SU-DHL-6 (cell line): Measurements from ENCODE around the gene MOCS1.
"Not testable (repeated sequence)": the region's sequence is repeated elsewhere in the genome, so short reads cannot be mapped to it uniquely, and the experiment has no call there.

ENCODE experiments used
- H2AFZ ChIP-seq: fragments of 200-600 bp; sonication (generic); 2 replicates; pipeline ENCODE4 v1.6.1; 2014; ENCODE audit warnings: low read depth, mild to moderate bottlenecking, moderate library complexity, mixed read lengths, antibody characterized with exemption, low read length; ENCODE audit not compliant: severe bottlenecking
- H3F3A ChIP-seq: fragments of 200-600 bp; shearing (Covaris generic); 2 replicates; pipeline ENCODE4 v1.6.0; 2016; ENCODE audit warnings: antibody characterized with exemption, mild to moderate bottlenecking; ENCODE audit not compliant: insufficient read depth
- H3K27ac ChIP-seq: fragments of 200-600 bp; sonication (generic); 2 replicates; pipeline ENCODE4 v1.5.1; 2016; ENCODE audit warnings: low read depth, mild to moderate bottlenecking, low read length, moderate library complexity, mixed read lengths
- H3K27me3 ChIP-seq: fragments of 200-600 bp; sonication (generic), shearing (Covaris generic); 2 replicates; pipeline ENCODE4 v1.6.0; 2014; ENCODE audit warnings: mild to moderate bottlenecking, low read length
- H3K36me3 ChIP-seq: fragments of 200-600 bp; sonication (generic); 2 replicates; pipeline ENCODE4 v1.6.1; 2014; ENCODE audit warnings: mild to moderate bottlenecking, low read length, mixed read lengths
- H3K4me2 ChIP-seq: fragments of 300-600, 200-600 bp; shearing (Covaris generic), sonication (generic); 2 replicates; pipeline ENCODE4 v1.6.0; 2014; ENCODE audit warnings: low read length, low read depth, mild to moderate bottlenecking; ENCODE audit not compliant: poor library complexity, severe bottlenecking
- H3K4me3 ChIP-seq: fragments of 200-600 bp; sonication (generic); 2 replicates; pipeline ENCODE4 v1.5.1; 2014; ENCODE audit warnings: antibody characterized with exemption, low read length, mild to moderate bottlenecking, mixed read lengths; ENCODE audit not compliant: insufficient read depth, poor library complexity, severe bottlenecking
- H3K79me2 ChIP-seq: fragments of 200-600 bp; sonication (generic); 2 replicates; pipeline ENCODE4 v1.6.1; 2014; ENCODE audit warnings: mild to moderate bottlenecking, low read length, moderate library complexity; ENCODE audit not compliant: insufficient read depth
- H3K9ac ChIP-seq: fragments of 200-600 bp; sonication (generic); 2 replicates; pipeline ENCODE4 v1.7.0; 2014; ENCODE audit warnings: mild to moderate bottlenecking, low read length
- H3K9me2 ChIP-seq: fragments of 200-600 bp; sonication (generic); replicated peaks from 2 replicates; pipeline ENCODE4 v1.6.1; 2014; ENCODE audit warnings: low read length; ENCODE audit not compliant: insufficient read depth
- H3K9me3 ChIP-seq: fragments of 200-600 bp; sonication (generic); 2 replicates; pipeline ENCODE4 v1.6.1; 2014; ENCODE audit warnings: low read length, mixed read lengths; ENCODE audit not compliant: insufficient read depth
- H4K20me1 ChIP-seq: fragments of 200-600 bp; sonication (generic); 2 replicates; pipeline ENCODE4 v1.6.1; 2014; ENCODE audit warnings: low read depth, mild to moderate bottlenecking, antibody characterized with exemption, low read length, moderate library complexity, mixed read lengths
- CTCF ChIP-seq: fragments of 200-600 bp; sonication (generic); IDR thresholded peaks from one replicate; pipeline ENCODE4 v1.5.1; 2017; ENCODE audit warnings: antibody characterized with exemption, mild to moderate bottlenecking, low read length, moderate library complexity; ENCODE audit not compliant: insufficient read depth, poor library complexity, severe bottlenecking
- EZH2phosphoT487 ChIP-seq: fragments of 200-600 bp; sonication (generic), shearing (Covaris generic); conservative IDR thresholded peaks from 2 replicates; pipeline ENCODE4 v1.6.1; 2018; ENCODE audit warnings: mild to moderate bottlenecking, antibody characterized with exemption, low read length, moderate library complexity, mixed read lengths

The MOCS1 gene

DNA sequence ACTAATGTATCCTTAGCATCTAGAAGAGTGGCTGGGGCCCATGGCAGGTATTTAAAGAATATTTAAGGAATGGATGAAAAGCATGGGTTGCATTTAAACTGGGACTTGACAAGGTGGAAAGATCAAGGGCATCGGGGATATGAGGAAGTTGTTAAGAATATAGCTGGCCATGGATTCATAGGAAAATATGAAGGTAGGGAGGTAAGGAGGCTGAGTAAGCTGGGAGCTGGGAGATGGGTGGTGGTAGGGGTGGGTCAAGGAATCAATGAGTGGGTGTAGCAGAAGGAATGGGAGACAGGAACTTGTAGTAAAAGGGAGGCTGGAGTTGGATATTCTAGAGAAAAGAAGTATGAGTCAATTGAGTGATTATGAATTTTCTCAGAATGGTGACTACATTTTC lies 44.0 kb upstream of the MOCS1 start:
- H3K4me3 ChIP-seq = no peak overlapping the region
- H2AFZ ChIP-seq = no peak overlapping the region
- no peak overlapping the region for H3K27ac ChIP-seq
- H3K36me3 ChIP-seq = no peaks in the 10 kb centered on the region
- no peaks in the 10 kb centered on the region for H3F3A ChIP-seq
- TF ChIP-seq CTCF (no peak), EZH2phosphoT487 (no peak)
- H3K4me2 ChIP-seq = no peak overlapping the region
- H3K27me3 ChIP-seq = no peaks in the 10 kb centered on the region
- H3K9me2 ChIP-seq = no peaks in the 10 kb centered on the region
- no peaks in the 10 kb centered on the region for H4K20me1 ChIP-seq
- H3K79me2 ChIP-seq = no peaks in the 10 kb centered on the region
- H3K9ac ChIP-seq = no peak overlapping the region
- H3K9me3 ChIP-seq = no peaks in the 10 kb centered on the region

DNA sequence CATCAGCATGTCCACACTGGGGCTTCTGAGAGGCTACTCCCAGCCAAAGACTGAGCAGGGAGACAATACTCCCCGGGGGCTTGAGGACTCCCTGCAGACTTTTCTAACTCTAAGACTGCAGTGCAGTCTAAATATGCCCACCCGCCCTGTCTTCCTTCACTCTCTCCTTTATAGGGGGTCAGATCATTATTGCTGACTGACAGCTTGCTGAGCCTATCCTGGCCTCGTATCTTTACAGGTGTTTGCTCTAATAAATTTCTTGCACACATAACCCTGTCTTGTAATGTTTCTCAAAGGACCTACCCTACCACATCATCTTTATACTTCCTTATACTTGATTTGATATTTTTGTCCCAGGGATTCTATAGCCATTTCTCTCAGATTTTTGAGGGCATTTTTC lies 39.4 kb upstream of the MOCS1 start:
- Histone ChIP-seq H3K36me3 (no peaks in the 10 kb centered on the region), H3K9ac (no peak overlapping the region), H4K20me1 (no peaks in the 10 kb centered on the region), H3K9me3 (no peaks in the 10 kb centered on the region), H3K4me2 (no peak overlapping the region), H3K9me2 (no peaks in the 10 kb centered on the region; the same call in 1 of the 2 replicates), H3K4me3 (no peak overlapping the region), H3F3A (no peaks in the 10 kb centered on the region), H3K79me2 (no peaks in the 10 kb centered on the region), H2AFZ (no peak overlapping the region), H3K27me3 (0 out of 2 replicates have a peak, but pooled peaks cover 3% of the 10 kb centered on the region), H3K27ac (no peak overlapping the region)
- TF ChIP-seq CTCF (no peak), EZH2phosphoT487 (no peak)

GRCh38 chr6:39972717-39973116 lies 38.5 kb upstream of the MOCS1 start:
- H3F3A ChIP-seq, H3K9me2 ChIP-seq, H3K79me2 ChIP-seq, H3K27ac ChIP-seq, H3K9ac ChIP-seq, H3K4me2 ChIP-seq, H4K20me1 ChIP-seq, H3K27me3 ChIP-seq, H3K4me3 ChIP-seq, H2AFZ ChIP-seq, H3K9me3 ChIP-seq, H3K36me3 ChIP-seq: not testable (repeated sequence)

DNA sequence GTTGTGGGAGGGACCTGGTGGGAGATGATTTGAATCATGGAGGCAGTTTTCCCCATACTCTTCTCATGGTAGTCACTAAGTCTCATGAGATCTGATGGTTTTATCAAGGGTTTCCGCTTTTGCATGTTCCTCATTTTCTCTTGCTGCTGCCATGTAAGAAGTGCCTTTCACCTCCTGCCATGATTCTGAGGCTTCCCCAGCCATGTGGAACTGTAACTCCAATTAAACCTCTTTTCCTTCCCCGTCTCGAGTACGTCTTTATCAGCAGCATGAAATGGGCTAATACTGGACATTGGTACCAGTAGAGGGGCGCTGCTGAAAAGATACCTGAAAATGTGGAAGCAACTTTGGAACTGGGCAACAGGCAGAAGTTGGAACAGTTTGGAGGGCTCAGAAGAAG lies 36.9 kb upstream of the MOCS1 start:
- H3F3A ChIP-seq, H3K9me3 ChIP-seq: not testable (repeated sequence)

More for the DNA sequence above, 36.9 kb upstream of the MOCS1 start:
- H3K27me3 ChIP-seq, H3K27ac ChIP-seq, H2AFZ ChIP-seq, H3K4me3 ChIP-seq, H3K9me2 ChIP-seq, H3K36me3 ChIP-seq, H3K79me2 ChIP-seq, H3K4me2 ChIP-seq, H4K20me1 ChIP-seq, H3K9ac ChIP-seq: not testable (repeated sequence)
